DOHH2 (cell line): ENCODE measurements around the gene LARP1B.
"Not testable (repeated sequence)": the region's sequence is repeated elsewhere in the genome, so short reads cannot be mapped to it uniquely, and the experiment has no call there.

Experiments
- H3F3A ChIP-seq: fragments of 200-600 bp; sonication (generic), shearing (Covaris generic); 2 replicates; pipeline ENCODE4 v1.6.0; 2016; ENCODE audit warnings: antibody characterized with exemption, mild to moderate bottlenecking; ENCODE audit not compliant: control insufficient read depth, insufficient read depth
- H3K27ac ChIP-seq: fragments of 200-600 bp; sonication (generic); 2 replicates; pipeline ENCODE4 v1.5.1; 2014; ENCODE audit warnings: low read depth, mild to moderate bottlenecking, low read length, moderate library complexity
- H3K27me3 ChIP-seq: fragments of 200-600 bp; sonication (generic); 2 replicates; pipeline ENCODE4 v1.6.1; 2014; ENCODE audit warnings: mild to moderate bottlenecking, low read length, mixed read lengths; ENCODE audit not compliant: control insufficient read depth
- H3K36me3 ChIP-seq: fragments of 200-600 bp; sonication (generic); 2 replicates; pipeline ENCODE4 v1.6.1; 2014; ENCODE audit warnings: mild to moderate bottlenecking, low read length, moderate library complexity, mixed read lengths; ENCODE audit not compliant: control insufficient read depth
- H3K4me1 ChIP-seq: fragments of 200-600 bp; sonication (generic); 2 replicates; pipeline ENCODE4 v1.6.1; 2014; ENCODE audit warnings: mild to moderate bottlenecking, low read length, mixed read lengths; ENCODE audit not compliant: control insufficient read depth
- H3K4me2 ChIP-seq: fragments of 200-600 bp; sonication (generic); 2 replicates; pipeline ENCODE4 v1.6.0; 2014; ENCODE audit warnings: mild to moderate bottlenecking, low read length, moderate library complexity
- H3K4me3 ChIP-seq: fragments of 200-600 bp; sonication (generic); 2 replicates; pipeline ENCODE4 v1.5.1; 2014; ENCODE audit warnings: mild to moderate bottlenecking, low read length, mixed read lengths
- H3K79me2 ChIP-seq: fragments of 200-600 bp; sonication (generic); 2 replicates; pipeline ENCODE4 v1.6.1; 2014; ENCODE audit warnings: mild to moderate bottlenecking, low read length, mixed read lengths; ENCODE audit not compliant: control insufficient read depth
- H3K9me2 ChIP-seq: fragments of 200-600 bp; sonication (generic); replicated peaks from 2 replicates; pipeline ENCODE4 v1.6.1; 2014; ENCODE audit warnings: mild to moderate bottlenecking, low read length, mixed read lengths; ENCODE audit not compliant: control insufficient read depth
- H3K9me3 ChIP-seq: fragments of 200-600 bp; sonication (generic); 2 replicates; pipeline ENCODE4 v1.6.1; 2014; ENCODE audit warnings: antibody characterized with exemption, low read length, mixed read lengths; ENCODE audit not compliant: control insufficient read depth, insufficient read depth
- H4K20me1 ChIP-seq: fragments of 200-600 bp; sonication (generic); 2 replicates; pipeline ENCODE4 v1.6.0; 2014; ENCODE audit warnings: low read depth, mild to moderate bottlenecking, antibody characterized with exemption, low read length, moderate library complexity; ENCODE audit not compliant: control insufficient read depth, insufficient read depth
- EZH2phosphoT487 ChIP-seq: fragments of 200-600 bp; sonication (generic); IDR thresholded peaks from 2 replicates; pipeline ENCODE4 v1.6.1; 2017; ENCODE audit warnings: borderline replicate concordance, mild to moderate bottlenecking, antibody characterized with exemption, low read length, moderate library complexity, mixed read lengths
- TF ChIP-seq, protein P1 (sequence below): fragments of 200-600 bp; sonication (generic); IDR thresholded peaks from one replicate; pipeline ENCODE4 v1.5.1; 2014; ENCODE audit warnings: antibody characterized with exemption, mild to moderate bottlenecking, low read depth, low read length; ENCODE audit not compliant: poor library complexity, severe bottlenecking

LARP1B gene

DNA sequence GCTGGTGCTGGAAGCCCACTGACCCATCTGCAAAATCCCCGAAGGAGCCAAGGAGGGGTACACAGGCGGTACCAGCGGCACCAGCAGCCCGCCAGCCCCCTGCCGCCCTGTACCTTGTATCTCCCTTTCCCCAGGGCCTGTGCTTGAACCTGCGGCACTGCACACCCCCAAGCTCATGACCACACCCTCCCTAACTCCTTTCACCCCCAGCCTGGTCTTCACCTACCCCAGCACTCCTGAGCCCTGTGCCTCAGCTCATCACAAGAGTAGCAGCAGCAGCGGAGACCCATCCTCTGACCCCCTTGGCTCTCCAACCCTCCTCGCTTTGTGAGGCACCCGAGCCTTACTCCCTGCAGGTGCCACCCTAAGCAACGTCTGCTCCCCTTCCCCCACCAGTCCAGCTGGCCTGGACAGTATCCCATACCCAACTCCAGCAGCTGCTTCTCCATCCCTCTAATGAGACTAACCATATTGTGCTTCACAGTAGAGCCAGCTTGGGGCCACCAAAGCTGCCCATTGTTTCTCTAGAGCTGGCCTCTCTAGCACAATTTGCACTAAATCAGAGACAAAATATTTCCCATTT is 94.9 kb downstream of the LARP1B start:
- Histone ChIP-seq H3K79me2 (no peaks in the 10 kb centered on the region), H3K9me2 (no peaks in the 10 kb centered on the region), H4K20me1 (no peaks in the 10 kb centered on the region), H3K4me1 (peaks cover 8% of the 10 kb centered on the region), H3K27me3 (no peaks in the 10 kb centered on the region), H3F3A (no peaks in the 10 kb centered on the region), H3K4me2 (no peak overlapping the region), H3K36me3 (no peaks in the 10 kb centered on the region), H3K4me3 (no peak overlapping the region), H3K27ac (no peak overlapping the region), H3K9me3 (no peaks in the 10 kb centered on the region)
- no peak for TF ChIP-seq EZH2phosphoT487
- TF ChIP-seq, protein P1, sequence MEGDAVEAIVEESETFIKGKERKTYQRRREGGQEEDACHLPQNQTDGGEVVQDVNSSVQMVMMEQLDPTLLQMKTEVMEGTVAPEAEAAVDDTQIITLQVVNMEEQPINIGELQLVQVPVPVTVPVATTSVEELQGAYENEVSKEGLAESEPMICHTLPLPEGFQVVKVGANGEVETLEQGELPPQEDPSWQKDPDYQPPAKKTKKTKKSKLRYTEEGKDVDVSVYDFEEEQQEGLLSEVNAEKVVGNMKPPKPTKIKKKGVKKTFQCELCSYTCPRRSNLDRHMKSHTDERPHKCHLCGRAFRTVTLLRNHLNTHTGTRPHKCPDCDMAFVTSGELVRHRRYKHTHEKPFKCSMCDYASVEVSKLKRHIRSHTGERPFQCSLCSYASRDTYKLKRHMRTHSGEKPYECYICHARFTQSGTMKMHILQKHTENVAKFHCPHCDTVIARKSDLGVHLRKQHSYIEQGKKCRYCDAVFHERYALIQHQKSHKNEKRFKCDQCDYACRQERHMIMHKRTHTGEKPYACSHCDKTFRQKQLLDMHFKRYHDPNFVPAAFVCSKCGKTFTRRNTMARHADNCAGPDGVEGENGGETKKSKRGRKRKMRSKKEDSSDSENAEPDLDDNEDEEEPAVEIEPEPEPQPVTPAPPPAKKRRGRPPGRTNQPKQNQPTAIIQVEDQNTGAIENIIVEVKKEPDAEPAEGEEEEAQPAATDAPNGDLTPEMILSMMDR, result no peak

DNA sequence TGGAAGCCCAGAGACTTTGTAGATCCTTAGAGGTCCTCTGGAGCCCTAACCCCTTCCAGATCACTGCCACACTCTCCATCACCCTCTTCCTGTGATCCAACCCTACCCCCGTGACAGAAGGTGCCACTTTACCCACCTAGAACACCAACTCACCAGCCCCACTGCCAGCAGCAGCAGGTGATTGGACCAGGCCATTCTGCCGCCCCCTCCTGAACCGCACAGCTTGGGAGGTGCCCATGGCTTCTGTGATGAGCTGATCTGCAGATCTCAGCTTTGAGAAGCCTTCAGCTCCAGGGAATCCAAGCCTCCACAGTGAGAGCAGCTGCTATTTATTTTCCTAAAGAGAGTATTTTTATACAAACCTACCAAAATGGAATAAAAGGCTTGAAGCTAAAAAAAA is 95.4 kb downstream of the LARP1B start:
- not testable (repeated sequence) for H3K27ac ChIP-seq, H3K9me2 ChIP-seq, H3K4me2 ChIP-seq, H3K4me1 ChIP-seq, H3F3A ChIP-seq, H4K20me1 ChIP-seq, H3K79me2 ChIP-seq, H3K9me3 ChIP-seq, H3K4me3 ChIP-seq, H3K36me3 ChIP-seq, H3K27me3 ChIP-seq

DNA sequence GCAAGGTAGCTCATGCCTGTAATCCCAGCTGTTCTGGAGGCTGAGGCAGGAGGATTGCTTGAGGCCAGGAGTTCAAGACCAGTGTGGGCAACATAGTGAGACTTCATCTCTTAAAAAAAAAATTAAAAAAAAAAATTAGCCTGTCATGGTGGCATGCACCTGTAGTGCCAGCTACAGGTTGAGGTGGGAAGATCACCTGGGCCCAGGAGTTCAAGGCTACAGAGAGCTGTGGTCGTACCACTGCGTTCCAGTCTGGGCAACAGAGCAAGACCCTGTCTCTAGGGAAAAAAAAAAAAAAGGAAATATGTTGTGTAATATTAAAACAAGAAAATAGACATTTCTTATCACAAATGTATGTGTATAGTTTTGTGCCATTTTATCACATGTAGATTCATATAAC is 97.8 kb downstream of the LARP1B start:
- TF ChIP-seq EZH2phosphoT487, result no peak
- TF ChIP-seq, protein P1, result no peak
- Histone ChIP-seq H3F3A (no peaks in the 10 kb centered on the region), H3K27me3 (no peaks in the 10 kb centered on the region), H4K20me1 (no peaks in the 10 kb centered on the region), H3K4me1 (peaks cover 8% of the 10 kb centered on the region), H3K36me3 (no peaks in the 10 kb centered on the region), H3K9me3 (no peaks in the 10 kb centered on the region), H3K79me2 (no peaks in the 10 kb centered on the region), H3K4me2 (no peak overlapping the region), H3K9me2 (no peaks in the 10 kb centered on the region), H3K4me3 (no peak overlapping the region), H3K27ac (no peak overlapping the region)

DNA sequence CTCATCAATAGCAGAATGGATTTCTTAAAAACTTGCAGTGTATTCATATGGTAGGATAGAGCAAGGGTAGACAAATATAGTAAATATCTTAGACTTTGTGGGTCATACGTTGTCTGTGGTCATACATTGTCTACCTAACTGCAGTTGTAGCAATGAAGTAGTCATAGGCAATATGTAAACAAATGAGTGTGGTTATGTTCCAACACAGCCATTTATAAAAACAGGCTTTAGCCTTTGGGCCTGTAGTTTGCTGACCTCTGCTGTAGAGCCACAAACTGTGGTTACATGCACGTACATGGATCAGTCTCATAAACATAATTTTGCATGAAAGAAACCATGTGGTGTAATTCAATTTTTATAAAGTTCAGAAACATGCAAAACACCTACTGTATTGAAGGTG is 98.9 kb downstream of the LARP1B start:
- Histone ChIP-seq H3K4me2 (no peak overlapping the region), H3K36me3 (no peaks in the 10 kb centered on the region), H3F3A (no peaks in the 10 kb centered on the region), H3K79me2 (no peaks in the 10 kb centered on the region), H3K4me1 (peaks cover 8% of the 10 kb centered on the region), H3K9me2 (no peaks in the 10 kb centered on the region), H4K20me1 (no peaks in the 10 kb centered on the region), H3K27me3 (no peaks in the 10 kb centered on the region), H3K27ac (no peak overlapping the region), H3K4me3 (no peak overlapping the region), H3K9me3 (no peaks in the 10 kb centered on the region)
- no peak for TF ChIP-seq EZH2phosphoT487
- TF ChIP-seq, protein P1, result no peak
